K562 (cell line): ENCODE measurements around the gene BPI. TPM values are rescaled to one million over a fixed set of nuclear protein-coding genes. Genes with fewer than 3 reads are reported as not detected.

Experiments used
- ATAC-seq: fragments of 200-7000 bp; cut with Tn5 transposase; 3 replicates; pipeline ENCODE4 v1.9.1; 2020; ENCODE audit warnings: moderate library complexity
- BruUV-seq: library from RNA; stranded (reverse); fragments of 400-500 nt; replicated peaks from 2 replicates; lab custom pipeline; 2021; lab: Mats Ljungman, UMichigan
- CTCF ChIA-PET: fragments of 300-600 bp; formaldehyde crosslinking; extraction: SDS; loops from one replicate; lab custom pipeline; 2021; ENCODE audit warnings: low intra/inter-chr PET ratio; lab: Yijun Ruan, JAX
- POLR2A ChIA-PET: fragments of 300-600, 350-650 bp; sonication (Branson Sonifier 250); formaldehyde crosslinking; extraction: SDS; loops from one replicate; lab custom pipeline; 2021; ENCODE audit warnings: antibody characterized with exemption, inconsistent platforms; lab: Yijun Ruan, JAX
- DNase-seq, 4 experiments: peaks; one replicate each; pipeline versions ENCODE4 v3.0.0 to v3.0.0-alpha.2; 2011 to 2018; ENCODE audit warnings: low spot score in 3 of 4, mixed read lengths in 3 of 4; ENCODE audit errors: extremely low read depth in 1 of 4
- FAIRE-seq: peaks from 2 replicates; lab custom pipeline; 2011; peaks lifted over from hg19 to GRCh38; lab: Jason Lieb, UNC
- H2AFZ ChIP-seq: 2 replicates; pipeline ENCODE4 v1.6.0; 2011; ENCODE audit warnings: low read depth, low read length, control low read depth, inconsistent platforms
- H3K27ac ChIP-seq: fragments of 200-600 bp; 3 replicates; pipeline ENCODE4 v1.8.0; 2011; ENCODE audit warnings: low read depth, mild to moderate bottlenecking, control low read depth, inconsistent platforms, low read length, moderate library complexity, mixed read lengths; ENCODE audit errors: extremely low read depth
- H3K27me3 ChIP-seq, 2 experiments: fragments of 300-600 bp in 1 of 2; 2 replicates in 1 of 2; 3 replicates in 1 of 2; pipeline versions ENCODE4 v1.6.0 to v1.8.0; 2011; ENCODE audit warnings: inconsistent platforms in 2 of 2, low read length in 2 of 2, mild to moderate bottlenecking in 1 of 2, mixed read lengths in 1 of 2, moderate library complexity in 1 of 2; ENCODE audit not compliant: control insufficient read depth in 2 of 2, insufficient read depth in 2 of 2
- H3K36me3 ChIP-seq: fragments of 300-600 bp; 3 replicates; pipeline ENCODE4 v1.8.0; 2011; ENCODE audit warnings: mild to moderate bottlenecking, low read length, inconsistent platforms; ENCODE audit not compliant: control insufficient read depth, insufficient read depth
- H3K4me1 ChIP-seq, 2 experiments: fragments of 200-600 bp in 1 of 2; replicated peaks in 1 of 2; 2 replicates in 1 of 2; 3 replicates in 1 of 2; pipeline versions ENCODE4 v1.5.1 to v1.8.0; 2011; ENCODE audit warnings: inconsistent platforms in 2 of 2, low read length in 2 of 2, mild to moderate bottlenecking in 1 of 2, mixed read lengths in 1 of 2, moderate library complexity in 1 of 2; ENCODE audit not compliant: control insufficient read depth in 2 of 2, insufficient read depth in 2 of 2
- H3K4me2 ChIP-seq: 2 replicates; pipeline ENCODE4 v1.6.1; 2011; ENCODE audit warnings: low read length, control low read depth, inconsistent platforms, mixed read lengths; ENCODE audit not compliant: insufficient read depth
- H3K4me3 ChIP-seq: fragments of 200-600 bp; sonication (generic), shearing (Covaris generic); 2 replicates; pipeline ENCODE4 v1.5.1; 2016; ENCODE audit warnings: control low read depth, inconsistent platforms
- H3K79me2 ChIP-seq: fragments of 200-600 bp; 3 replicates; pipeline ENCODE4 v1.8.0; 2011; ENCODE audit warnings: low read length, inconsistent platforms; ENCODE audit not compliant: control insufficient read depth, insufficient read depth
- H3K9ac ChIP-seq, 2 experiments: 2 replicates each; pipeline versions ENCODE4 v1.6.0 to v1.6.1; 2011; ENCODE audit warnings: low read depth in 2 of 2, low read length in 2 of 2, control low read depth in 1 of 2, inconsistent platforms in 1 of 2, mild to moderate bottlenecking in 1 of 2, mixed read lengths in 1 of 2; ENCODE audit not compliant: insufficient read depth in 1 of 2
- H3K9me1 ChIP-seq: one replicate; pipeline ENCODE4 v1.6.0; 2011; ENCODE audit warnings: inconsistent platforms, mild to moderate bottlenecking, low read length, moderate library complexity; ENCODE audit not compliant: control insufficient read depth, insufficient read depth
- H3K9me3 ChIP-seq: replicated peaks from 2 replicates; pipeline ENCODE4 v1.5.1; 2011; ENCODE audit warnings: low read depth, low read length, inconsistent platforms; ENCODE audit not compliant: control insufficient read depth, insufficient read depth
- H4K20me1 ChIP-seq: replicated peaks from 2 replicates; pipeline ENCODE4 v1.6.1; 2011; ENCODE audit warnings: low read length, inconsistent platforms, mixed read lengths; ENCODE audit not compliant: control insufficient read depth, insufficient read depth
- E2F3 ChIP-seq: fragments of 250-450 bp; sonication (Bioruptor Pico); IDR thresholded peaks from 2 replicates; pipeline ENCODE4 v1.4.0; 2020; ENCODE audit warnings: mild to moderate bottlenecking
- HCFC1 ChIP-seq: IDR thresholded peaks from 2 replicates; pipeline ENCODE4 v1.6.1; 2012; ENCODE audit warnings: low read depth, low read length, improper control_type of control experiment
- IRF2 ChIP-seq: sonication (generic); formaldehyde crosslinking; IDR thresholded peaks from 2 replicates; pipeline ENCODE4 v1.8.1; 2022; ENCODE audit warnings: mild to moderate bottlenecking, missing genetic modification reagents
- NFIC ChIP-seq: fragments of 450-650 bp; IDR thresholded peaks from 2 replicates; pipeline ENCODE4 v1.6.1; 2017; ENCODE audit warnings: mild to moderate bottlenecking, inconsistent platforms
- NFIX ChIP-seq: fragments of 250-450 bp; sonication (Bioruptor Pico); IDR thresholded peaks from 2 replicates; pipeline ENCODE4 v1.4.0; 2020; ENCODE audit warnings: low read depth, mild to moderate bottlenecking, moderate library complexity
- SNRNP70 ChIP-seq: fragments of 200-400 bp; formaldehyde crosslinking; optimal IDR thresholded peaks from 2 replicates; pipeline ENCODE3; 2017; ENCODE audit warnings: low read depth, low read length
- ZBTB11 ChIP-seq, 3 experiments: fragments of 200-800 bp in 1 of 3; fragments of 250-450 bp in 1 of 3; fragments of 450-650 bp in 1 of 3; sonication (Bioruptor Pico) in 1 of 3; sonication (Bioruptor generic) in 1 of 3; formaldehyde crosslinking in 1 of 3; IDR thresholded peaks; 2 replicates each; pipeline versions ENCODE4 v1.6.1 to v1.8.0; 2016 to 2022; ENCODE audit warnings: mild to moderate bottlenecking in 2 of 3, missing genetic modification characterization in 2 of 3, missing compliant biosample characterization in 1 of 3, moderate library complexity in 1 of 3
- ZBTB43 ChIP-seq: sonication (generic); formaldehyde crosslinking; IDR thresholded peaks from 2 replicates; pipeline ENCODE4 v1.8.0; 2023; ENCODE audit warnings: mild to moderate bottlenecking, missing genetic modification reagents
- WGBS: fragments of 100-300 bp; shearing (Covaris generic); methylation state at CpG from one replicate; pipeline ENCODE4 v1.1.6; 2016; ENCODE audit warnings: low coverage, mixed read lengths; ENCODE audit not compliant: insufficient coverage; ENCODE audit errors: missing lambda C conversion rate; 5-methylcytosine and 5-hydroxymethylcytosine counted together
- in situ Hi-C: fragments of 300-500 bp; cut with MboI; formaldehyde crosslinking; loops from 4 replicates; pipeline ENCODE4 v1.15.0; 2018; ENCODE audit warnings: inconsistent platforms, mixed read lengths
- intact Hi-C: fragments of 100-400 bp; cut with micrococcal nuclease; formaldehyde crosslinking; loops from 2 replicates; pipeline ENCODE4 v1.14.2; 2022
- polyA plus RNA-seq, 8 experiments: library from polyadenylated mRNA; depleted of rRNA in 4 of 8; stranded (reverse) in 5 of 8; unstranded in 3 of 8; fragments of >200 nt; fragmentation: Nextera tagmentation in 2 of 8; fragmentation: Illumina TruSeq in 1 of 8; extraction: Ambion mirVana in 2 of 8; extraction: Trizol in 1 of 8; gene quantifications; 2 replicates each; pipeline versions ENCODE4 v1.2.1 to v1.2.3, GENCODE V29; 2011 to 2014; ENCODE audit warnings: inconsistent platforms in 1 of 8, missing spikeins in 1 of 8
- total RNA-seq, 7 experiments: library from RNA; depleted of rRNA in 6 of 7; stranded (reverse); fragments of >200 nt in 6 of 7; fragmentation: Illumina TruSeq in 2 of 7; extraction: Trizol in 2 of 7; gene quantifications; 2 replicates each; pipeline versions ENCODE4 v1.2.1 to v1.2.3, GENCODE V29; 2011 to 2021; ENCODE audit warnings: low replicate concordance in 1 of 7

BPI gene
- total and polyA plus RNA-seq, 9 of the 15 experiments (the other 6 are each of a cell fraction or from before 2014, with no cell fraction given): not detected

- TF ChIP-seq ZBTB43 (CRISPR knock-in tag): no peak
- TF ChIP-seq SNRNP70: no peak
- TF ChIP-seq HCFC1: no peak
- TF ChIP-seq E2F3 (CRISPR knock-in tag): no peak
Observed at GRCh38 chr20:38325167-38325566, 21.2 kb downstream of the BPI start (continued).

GRCh38 chr20:38325905-38326304 lies 21.9 kb downstream of the BPI start:
- Histone ChIP-seq H3K36me3 (no peaks in the 10 kb centered on the region), H2AFZ (no peak overlapping the region), H3K79me2 (no peaks in the 10 kb centered on the region), H3K27ac (no peak overlapping the region), H4K20me1 (no peaks in the 10 kb centered on the region), H3K4me1 (no peaks in the 10 kb centered on the region), H3K4me2 (no peak overlapping the region), H3K27me3 (peaks cover 28 to 38% of the 10 kb centered on the region in 2 experiments; a peak in 3 of 5 replicates), H3K9me1 (no peaks in the 10 kb centered on the region), H3K9me3 (no peaks in the 10 kb centered on the region), H3K4me3 (no peak overlapping the region), H3K9ac (no peak overlapping the region)
- no TSS peak for BruUV-seq
- intact Hi-C loops (no loop called here), in situ Hi-C loops (no loop called here)
- WGBS: 0% methylated on average over 3 of the region's 3 CpGs
- CTCF ChIA-PET: no interaction called here
- FAIRE-seq (no peak), ATAC-seq (no peak), DNase-seq (no peak)
- POLR2A ChIA-PET: no interaction called here
- peak; percentile 96 for TF ChIP-seq NFIC
- no peak for TF ChIP-seq IRF2 (CRISPR knock-in tag)
- no peak for TF ChIP-seq ZBTB11 (CRISPR knock-in tag; IDR thresholded peaks at IDR 0.05)
- peak; percentile 86 for TF ChIP-seq NFIX (CRISPR knock-in tag)
